ENCODE data around the gene UGT1A9. TPM values are rescaled to one million over a fixed set of nuclear protein-coding genes. Genes with fewer than 3 reads are reported as not detected.

Gene UGT1A9
- polyA plus RNA-seq, 1 donor from 2014 or later = not detected

DNA sequence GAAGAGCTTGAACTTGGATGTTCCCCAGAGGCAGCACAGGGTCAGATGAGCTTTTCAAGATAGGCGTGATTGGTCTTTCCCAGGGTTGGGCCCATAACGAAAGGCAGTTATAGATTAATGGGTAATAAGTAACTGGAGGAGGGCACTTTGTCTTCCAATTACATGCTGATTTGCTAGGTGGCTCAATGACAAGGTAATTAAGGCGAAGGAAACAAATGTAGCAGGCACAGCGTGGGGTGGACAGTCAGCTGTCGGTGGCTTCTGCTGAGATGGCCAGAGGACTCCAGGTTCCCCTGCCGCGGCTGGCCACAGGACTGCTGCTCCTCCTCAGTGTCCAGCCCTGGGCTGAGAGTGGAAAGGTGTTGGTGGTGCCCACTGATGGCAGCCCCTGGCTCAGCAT lies 46.9 kb downstream of the UGT1A9 start, which contains the start of gene UGT1A4:
Gene UGT1A4 (plus strand): TSS at position 185 of the 400 bp plus-strand sequence. CDS start 85 bp downstream, at position 270.
- no peak within 1 kb of the TSS for H3K9ac ChIP-seq (ENCODE audit: low read length)
- H3K4me2 ChIP-seq (ENCODE audit: low read length) = no peak within 1 kb of the TSS
- H3K79me2 ChIP-seq (replicated peaks; ENCODE audit: insufficient read depth, low read length) = no peaks in the 10 kb centered on the region
- H3K4me3 ChIP-seq (ENCODE audit: low read length) = no peak within 1 kb of the TSS
- H3K36me3 ChIP-seq (ENCODE audit: insufficient read depth, low read length) = no peaks in the 10 kb centered on the region
- no peaks in the 10 kb centered on the region for H3K9me3 ChIP-seq (ENCODE audit: low read length)
- no peaks in the 10 kb centered on the region for H4K20me1 ChIP-seq (ENCODE audit: insufficient read depth)
- H2AFZ ChIP-seq (ENCODE audit: low read depth, low read length) = no peak within 1 kb of the TSS
- H3K27ac ChIP-seq (ENCODE audit: low read length) = no peak within 1 kb of the TSS
- H3K27me3 ChIP-seq (ENCODE audit: insufficient read depth, low read depth, low read length) = no peaks in the 10 kb centered on the region
- no peaks in the 10 kb centered on the region for H3F3A ChIP-seq (ENCODE audit: insufficient read depth, low read length, poor library complexity, severe bottlenecking)
- H3K9me2 ChIP-seq (ENCODE audit: insufficient read depth, low read length) = no peaks in the 10 kb centered on the region
- TF ChIP-seq, protein P1, sequence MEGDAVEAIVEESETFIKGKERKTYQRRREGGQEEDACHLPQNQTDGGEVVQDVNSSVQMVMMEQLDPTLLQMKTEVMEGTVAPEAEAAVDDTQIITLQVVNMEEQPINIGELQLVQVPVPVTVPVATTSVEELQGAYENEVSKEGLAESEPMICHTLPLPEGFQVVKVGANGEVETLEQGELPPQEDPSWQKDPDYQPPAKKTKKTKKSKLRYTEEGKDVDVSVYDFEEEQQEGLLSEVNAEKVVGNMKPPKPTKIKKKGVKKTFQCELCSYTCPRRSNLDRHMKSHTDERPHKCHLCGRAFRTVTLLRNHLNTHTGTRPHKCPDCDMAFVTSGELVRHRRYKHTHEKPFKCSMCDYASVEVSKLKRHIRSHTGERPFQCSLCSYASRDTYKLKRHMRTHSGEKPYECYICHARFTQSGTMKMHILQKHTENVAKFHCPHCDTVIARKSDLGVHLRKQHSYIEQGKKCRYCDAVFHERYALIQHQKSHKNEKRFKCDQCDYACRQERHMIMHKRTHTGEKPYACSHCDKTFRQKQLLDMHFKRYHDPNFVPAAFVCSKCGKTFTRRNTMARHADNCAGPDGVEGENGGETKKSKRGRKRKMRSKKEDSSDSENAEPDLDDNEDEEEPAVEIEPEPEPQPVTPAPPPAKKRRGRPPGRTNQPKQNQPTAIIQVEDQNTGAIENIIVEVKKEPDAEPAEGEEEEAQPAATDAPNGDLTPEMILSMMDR (IDR thresholded peaks at IDR 0.05; ENCODE audit: poor library complexity, severe bottlenecking) = no peak
- TF ChIP-seq SMC3 (conservative IDR thresholded peaks at IDR 0.05; ENCODE audit: poor library complexity) = no peak
- no peak for TF ChIP-seq TAF1 (IDR thresholded peaks at IDR 0.05; ENCODE audit: low read depth)
- no peak for TF ChIP-seq POLR2AphosphoS5 (IDR thresholded peaks at IDR 0.05)
- TF ChIP-seq MXI1 (conservative IDR thresholded peaks at IDR 0.05; ENCODE audit: poor library complexity, severe bottlenecking) = no peak
- TF ChIP-seq, protein P2, sequence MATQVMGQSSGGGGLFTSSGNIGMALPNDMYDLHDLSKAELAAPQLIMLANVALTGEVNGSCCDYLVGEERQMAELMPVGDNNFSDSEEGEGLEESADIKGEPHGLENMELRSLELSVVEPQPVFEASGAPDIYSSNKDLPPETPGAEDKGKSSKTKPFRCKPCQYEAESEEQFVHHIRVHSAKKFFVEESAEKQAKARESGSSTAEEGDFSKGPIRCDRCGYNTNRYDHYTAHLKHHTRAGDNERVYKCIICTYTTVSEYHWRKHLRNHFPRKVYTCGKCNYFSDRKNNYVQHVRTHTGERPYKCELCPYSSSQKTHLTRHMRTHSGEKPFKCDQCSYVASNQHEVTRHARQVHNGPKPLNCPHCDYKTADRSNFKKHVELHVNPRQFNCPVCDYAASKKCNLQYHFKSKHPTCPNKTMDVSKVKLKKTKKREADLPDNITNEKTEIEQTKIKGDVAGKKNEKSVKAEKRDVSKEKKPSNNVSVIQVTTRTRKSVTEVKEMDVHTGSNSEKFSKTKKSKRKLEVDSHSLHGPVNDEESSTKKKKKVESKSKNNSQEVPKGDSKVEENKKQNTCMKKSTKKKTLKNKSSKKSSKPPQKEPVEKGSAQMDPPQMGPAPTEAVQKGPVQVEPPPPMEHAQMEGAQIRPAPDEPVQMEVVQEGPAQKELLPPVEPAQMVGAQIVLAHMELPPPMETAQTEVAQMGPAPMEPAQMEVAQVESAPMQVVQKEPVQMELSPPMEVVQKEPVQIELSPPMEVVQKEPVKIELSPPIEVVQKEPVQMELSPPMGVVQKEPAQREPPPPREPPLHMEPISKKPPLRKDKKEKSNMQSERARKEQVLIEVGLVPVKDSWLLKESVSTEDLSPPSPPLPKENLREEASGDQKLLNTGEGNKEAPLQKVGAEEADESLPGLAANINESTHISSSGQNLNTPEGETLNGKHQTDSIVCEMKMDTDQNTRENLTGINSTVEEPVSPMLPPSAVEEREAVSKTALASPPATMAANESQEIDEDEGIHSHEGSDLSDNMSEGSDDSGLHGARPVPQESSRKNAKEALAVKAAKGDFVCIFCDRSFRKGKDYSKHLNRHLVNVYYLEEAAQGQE (IDR thresholded peaks at IDR 0.05; ENCODE audit: borderline replicate concordance) = no peak
- no peak for TF ChIP-seq RAD21 (conservative IDR thresholded peaks at IDR 0.05)
- no peak for TF ChIP-seq EZH2 (IDR thresholded peaks at IDR 0.05; ENCODE audit: borderline replicate concordance, insufficient read depth, low read length, poor library complexity, severe bottlenecking)
- TF ChIP-seq EP300 (conservative IDR thresholded peaks at IDR 0.05; ENCODE audit: poor library complexity, severe bottlenecking) = no peak

- H3K27ac ChIP-seq (ENCODE audit: low read length) = no peak within 1 kb of the TSS
- no peaks in the 10 kb centered on the region for H4K20me1 ChIP-seq (ENCODE audit: insufficient read depth)
- H2AFZ ChIP-seq (ENCODE audit: low read depth, low read length) = no peak within 1 kb of the TSS
- no peaks in the 10 kb centered on the region for H3K9me3 ChIP-seq (ENCODE audit: low read length)
- TF ChIP-seq, protein P1 (IDR thresholded peaks at IDR 0.05; ENCODE audit: poor library complexity, severe bottlenecking) = no peak
- no peak for TF ChIP-seq EZH2 (IDR thresholded peaks at IDR 0.05; ENCODE audit: borderline replicate concordance, insufficient read depth, low read length, poor library complexity, severe bottlenecking)
- no peak for TF ChIP-seq EP300 (conservative IDR thresholded peaks at IDR 0.05; ENCODE audit: poor library complexity, severe bottlenecking)
- no peak for TF ChIP-seq POLR2AphosphoS5 (IDR thresholded peaks at IDR 0.05)
- no peak for TF ChIP-seq SMC3 (conservative IDR thresholded peaks at IDR 0.05; ENCODE audit: poor library complexity)
- TF ChIP-seq MXI1 (conservative IDR thresholded peaks at IDR 0.05; ENCODE audit: poor library complexity, severe bottlenecking) = no peak
- TF ChIP-seq, protein P2 (IDR thresholded peaks at IDR 0.05; ENCODE audit: borderline replicate concordance) = no peak
- no peak for TF ChIP-seq RAD21 (conservative IDR thresholded peaks at IDR 0.05)
- TF ChIP-seq TAF1 (IDR thresholded peaks at IDR 0.05; ENCODE audit: low read depth) = no peak
- H3K4me2 ChIP-seq (ENCODE audit: low read length) = no peak within 1 kb of the TSS
- H3K27me3 ChIP-seq (ENCODE audit: insufficient read depth, low read depth, low read length) = no peaks in the 10 kb centered on the region
- H3K9ac ChIP-seq (ENCODE audit: low read length) = no peak within 1 kb of the TSS
- no peaks in the 10 kb centered on the region for H3F3A ChIP-seq (ENCODE audit: insufficient read depth, low read length, poor library complexity, severe bottlenecking)
- H3K79me2 ChIP-seq (replicated peaks; ENCODE audit: insufficient read depth, low read length) = no peaks in the 10 kb centered on the region
- H3K9me2 ChIP-seq (ENCODE audit: insufficient read depth, low read length) = no peaks in the 10 kb centered on the region
- H3K4me3 ChIP-seq (ENCODE audit: low read length) = no peak within 1 kb of the TSS
- H3K36me3 ChIP-seq (ENCODE audit: insufficient read depth, low read length) = no peaks in the 10 kb centered on the region
These were observed 57.1 kb downstream of the UGT1A9 start, which contains the start of gene UGT1A3 for GRCh38 chr2:233728723-233729301. Gene UGT1A3 (plus strand): TSS chr2:233729042. CDS start chr2:233729127, 85 bp downstream.

Data from neural cell (in vitro differentiated cells).